GM12801 (cell line): ENCODE data around the gene TMA16.

ENCODE experiments used
- CTCF ChIP-seq: IDR thresholded peaks from one replicate; pipeline ENCODE4 v1.5.1; 2011; ENCODE audit warnings: control low read depth; ENCODE audit not compliant: insufficient read length; ENCODE audit errors: extremely low read depth

Gene TMA16

GRCh38 chr4:163566257-163566796 lies 71.8 kb downstream of the TMA16 start:
- TF ChIP-seq CTCF: no peak

GRCh38 chr4:163568843-163569242 lies 74.4 kb downstream of the TMA16 start:
- TF ChIP-seq CTCF: no peak
